ENCODE results near the gene ZNF516. TPM values are rescaled to one million over a fixed set of nuclear protein-coding genes. Genes with fewer than 3 reads are reported as not detected.

ZNF516 gene
- total RNA-seq, 2 donors from 2014 or later = 23.1 to 23.6 TPM

- intact Hi-C loops (cut with DNase I, micrococcal nuclease) = loop anchor here in 1 of 2 donors (5.0 kb wide), 2 partner anchors 288 to 308 kb away; no protein-coding TSS in a partner anchor
- DNase-seq (peak; percentile 57 to 80), ATAC-seq (peak; percentile 94)
These were observed 96.0 kb downstream of the ZNF516 start for GRCh38 chr18:76398896-76399612.

GRCh38 chr18:76398295-76398694, 96.7 kb downstream of the ZNF516 start:
- DNase-seq (no peak), ATAC-seq (no peak)
- intact Hi-C loops (cut with DNase I, micrococcal nuclease) = loop anchor here in 1 of 2 donors (5.0 kb wide), 2 partner anchors 289 to 309 kb away; no protein-coding TSS in a partner anchor

- intact Hi-C loops (cut with DNase I, micrococcal nuclease) = loop anchor here in 1 of 2 donors (5.0 kb wide), 2 partner anchors 290 to 310 kb away; no protein-coding TSS in a partner anchor
These were observed 97.4 kb downstream of the ZNF516 start for GRCh38 chr18:76397631-76398030.

GRCh38 chr18:76396792-76397191, 98.2 kb downstream of the ZNF516 start:
- intact Hi-C loops (cut with DNase I, micrococcal nuclease) = loop anchor here in 1 of 2 donors (5.0 kb wide), 2 partner anchors 291 to 311 kb away; no protein-coding TSS in a partner anchor
- DNase-seq (no peak), ATAC-seq (no peak)

More at GRCh38 chr18:76397631-76398030, 97.4 kb downstream of the ZNF516 start:
- DNase-seq = no peak
- ATAC-seq = no peak

- DNase-seq (peak in 1 of 2 donors; percentile 21), ATAC-seq (no peak)
- intact Hi-C loops (cut with DNase I, micrococcal nuclease) = loop anchor here in 1 of 2 donors (5.0 kb wide), 2 partner anchors 292 to 312 kb away; no protein-coding TSS in a partner anchor
These were observed 99.4 kb downstream of the ZNF516 start for GRCh38 chr18:76395609-76396008.

GRCh38 chr18:76394780-76395476, 100.1 kb downstream of the ZNF516 start:
- no peak for ATAC-seq
- peak in 1 of 2 donors; percentile 12 for DNase-seq

GRCh38 chr18:76392349-76392748, 102.7 kb downstream of the ZNF516 start:
- intact Hi-C loops (cut with DNase I, micrococcal nuclease) = no loop called here
- DNase-seq = peak in 1 of 2 donors; percentile 21
- ATAC-seq = no peak

More at GRCh38 chr18:76394780-76395476, 100.1 kb downstream of the ZNF516 start:
- intact Hi-C loops (cut with DNase I, micrococcal nuclease) = loop anchor here in 1 of 2 donors (5.0 kb wide), 2 partner anchors 292 to 312 kb away; no protein-coding TSS in a partner anchor

- intact Hi-C loops (cut with DNase I, micrococcal nuclease) = no loop called here
- no peak for ATAC-seq
- DNase-seq = peak in 1 of 2 donors; percentile 15
These were observed 103.3 kb downstream of the ZNF516 start for GRCh38 chr18:76391746-76392145.

- intact Hi-C loops (cut with DNase I, micrococcal nuclease) = no loop called here
- DNase-seq = no peak
These were observed 104.0 kb downstream of the ZNF516 start for GRCh38 chr18:76391038-76391437.

GRCh38 chr18:76390452-76391035, 104.5 kb downstream of the ZNF516 start:
- ATAC-seq = peak; percentile 61
- intact Hi-C loops (cut with DNase I, micrococcal nuclease) = no loop called here
- no peak for DNase-seq

More at GRCh38 chr18:76391038-76391437, 104.0 kb downstream of the ZNF516 start:
- ATAC-seq = no peak

GRCh38 chr18:76389716-76390115, 105.3 kb downstream of the ZNF516 start:
- DNase-seq (no peak), ATAC-seq (no peak)
- intact Hi-C loops (cut with DNase I, micrococcal nuclease) = no loop called here

- intact Hi-C loops (cut with DNase I, micrococcal nuclease) = no loop called here
- DNase-seq = peak in 1 of 2 donors; percentile 18
- ATAC-seq = no peak
These were observed 106.1 kb downstream of the ZNF516 start for GRCh38 chr18:76388891-76389423.

GRCh38 chr18:76388261-76388660, 106.8 kb downstream of the ZNF516 start:
- DNase-seq (peak in 1 of 2 donors; percentile 6), ATAC-seq (no peak)
- intact Hi-C loops (cut with DNase I, micrococcal nuclease) = no loop called here

- intact Hi-C loops (cut with DNase I, micrococcal nuclease) = no loop called here
- ATAC-seq (no peak), DNase-seq (no peak)
These were observed 107.4 kb downstream of the ZNF516 start for GRCh38 chr18:76387608-76388007.

- intact Hi-C loops (cut with DNase I, micrococcal nuclease) = no loop called here
- DNase-seq = no peak
- ATAC-seq = no peak
These were observed 108.2 kb downstream of the ZNF516 start for GRCh38 chr18:76386886-76387285.

GRCh38 chr18:76386071-76386470, 109.0 kb downstream of the ZNF516 start:
- ATAC-seq (no peak), DNase-seq (no peak)
- intact Hi-C loops (cut with DNase I, micrococcal nuclease) = no loop called here

- DNase-seq = no peak
- no peak for ATAC-seq
- intact Hi-C loops (cut with DNase I, micrococcal nuclease) = no loop called here
These were observed 109.4 kb downstream of the ZNF516 start for GRCh38 chr18:76385681-76385975.

GRCh38 chr18:76384861-76385680, 110.0 kb downstream of the ZNF516 start:
- DNase-seq (no peak), ATAC-seq (no peak)
- intact Hi-C loops (cut with DNase I, micrococcal nuclease) = no loop called here

Measured in left colon (tissue), 2 donors.